Measurements from ENCODE around the gene ZBTB37.

Gene ZBTB37

DNA sequence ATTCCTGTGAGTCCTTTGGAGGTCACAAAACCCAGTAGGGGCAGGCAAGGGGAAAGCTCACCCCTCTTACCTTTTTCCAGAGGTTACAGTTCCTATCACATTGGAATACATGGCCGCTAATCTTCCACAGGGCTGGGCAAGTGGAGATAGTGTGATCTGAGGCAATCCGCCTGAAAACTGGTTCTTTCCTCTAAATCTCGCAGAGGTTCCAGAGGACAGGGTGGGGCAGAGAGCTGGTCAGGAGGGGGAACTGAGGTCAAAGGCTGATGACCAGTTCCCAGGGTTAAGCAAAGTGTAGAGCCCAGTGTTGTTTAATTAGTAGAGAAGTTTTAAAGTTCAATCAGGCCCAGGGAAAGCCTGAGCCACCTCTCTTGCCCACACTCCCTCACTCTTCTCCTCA, 49.0 kb downstream of the ZBTB37 start, which contains the start of gene SERPINC1:
Gene SERPINC1 (minus strand): TSS at position 179 of the 400 bp plus-strand sequence. CDS start 68 bp downstream, at position 111.
- TF ChIP-seq FOXM1 (IDR thresholded peaks at IDR 0.05; ENCODE audit: borderline replicate concordance, low read depth), result no peak

- TF ChIP-seq NFIC (IDR thresholded peaks at IDR 0.05) (no peak), ZBTB7A (IDR thresholded peaks at IDR 0.05; ENCODE audit: low read depth) (no peak), FOXM1 (IDR thresholded peaks at IDR 0.05; ENCODE audit: borderline replicate concordance, low read depth) (no peak), CREB1 (IDR thresholded peaks at IDR 0.05; ENCODE audit: low read depth) (no peak), TAF1 (IDR thresholded peaks at IDR 0.05; ENCODE audit: low read depth) (no peak), RAD21 (IDR thresholded peaks at IDR 0.05; ENCODE audit: low read depth) (no peak), YY1 (IDR thresholded peaks at IDR 0.05; ENCODE audit: low read depth) (no peak), USF1 (IDR thresholded peaks at IDR 0.05) (no peak), TCF12 (IDR thresholded peaks at IDR 0.05; ENCODE audit: low read depth) (no peak), REST (IDR thresholded peaks at IDR 0.05; ENCODE audit: low read depth) (no peak), CEBPB (IDR thresholded peaks at IDR 0.05) (no peak), MAX (IDR thresholded peaks at IDR 0.05) (no peak), EGR1 (IDR thresholded peaks at IDR 0.05) (no peak), TEAD4 (IDR thresholded peaks at IDR 0.05) (no peak), EP300 (IDR thresholded peaks at IDR 0.05; ENCODE audit: borderline replicate concordance) (no peak)
Observed at GRCh38 chr1:173917635-173918493, 49.7 kb downstream of the ZBTB37 start.

GRCh38 chr1:173920861-173921260, 52.7 kb downstream of the ZBTB37 start:
- no peak for TF ChIP-seq TCF12 (IDR thresholded peaks at IDR 0.05; ENCODE audit: low read depth)
- no peak for TF ChIP-seq ZBTB7A (IDR thresholded peaks at IDR 0.05; ENCODE audit: low read depth)
- no peak for TF ChIP-seq REST (IDR thresholded peaks at IDR 0.05; ENCODE audit: low read depth)
- TF ChIP-seq TEAD4 (IDR thresholded peaks at IDR 0.05), result no peak
- TF ChIP-seq EP300 (IDR thresholded peaks at IDR 0.05; ENCODE audit: borderline replicate concordance), result no peak
- no peak for TF ChIP-seq TAF1 (IDR thresholded peaks at IDR 0.05; ENCODE audit: low read depth)
- TF ChIP-seq RAD21 (IDR thresholded peaks at IDR 0.05; ENCODE audit: low read depth), result no peak
- no peak for TF ChIP-seq CREB1 (IDR thresholded peaks at IDR 0.05; ENCODE audit: low read depth)
- TF ChIP-seq FOXM1 (IDR thresholded peaks at IDR 0.05; ENCODE audit: borderline replicate concordance, low read depth), result no peak
- no peak for TF ChIP-seq YY1 (IDR thresholded peaks at IDR 0.05; ENCODE audit: low read depth)
- no peak for TF ChIP-seq CEBPB (IDR thresholded peaks at IDR 0.05)
- no peak for TF ChIP-seq USF1 (IDR thresholded peaks at IDR 0.05)
- TF ChIP-seq EGR1 (IDR thresholded peaks at IDR 0.05), result no peak
- TF ChIP-seq NFIC (IDR thresholded peaks at IDR 0.05), result no peak
- TF ChIP-seq MAX (IDR thresholded peaks at IDR 0.05), result no peak

DNA sequence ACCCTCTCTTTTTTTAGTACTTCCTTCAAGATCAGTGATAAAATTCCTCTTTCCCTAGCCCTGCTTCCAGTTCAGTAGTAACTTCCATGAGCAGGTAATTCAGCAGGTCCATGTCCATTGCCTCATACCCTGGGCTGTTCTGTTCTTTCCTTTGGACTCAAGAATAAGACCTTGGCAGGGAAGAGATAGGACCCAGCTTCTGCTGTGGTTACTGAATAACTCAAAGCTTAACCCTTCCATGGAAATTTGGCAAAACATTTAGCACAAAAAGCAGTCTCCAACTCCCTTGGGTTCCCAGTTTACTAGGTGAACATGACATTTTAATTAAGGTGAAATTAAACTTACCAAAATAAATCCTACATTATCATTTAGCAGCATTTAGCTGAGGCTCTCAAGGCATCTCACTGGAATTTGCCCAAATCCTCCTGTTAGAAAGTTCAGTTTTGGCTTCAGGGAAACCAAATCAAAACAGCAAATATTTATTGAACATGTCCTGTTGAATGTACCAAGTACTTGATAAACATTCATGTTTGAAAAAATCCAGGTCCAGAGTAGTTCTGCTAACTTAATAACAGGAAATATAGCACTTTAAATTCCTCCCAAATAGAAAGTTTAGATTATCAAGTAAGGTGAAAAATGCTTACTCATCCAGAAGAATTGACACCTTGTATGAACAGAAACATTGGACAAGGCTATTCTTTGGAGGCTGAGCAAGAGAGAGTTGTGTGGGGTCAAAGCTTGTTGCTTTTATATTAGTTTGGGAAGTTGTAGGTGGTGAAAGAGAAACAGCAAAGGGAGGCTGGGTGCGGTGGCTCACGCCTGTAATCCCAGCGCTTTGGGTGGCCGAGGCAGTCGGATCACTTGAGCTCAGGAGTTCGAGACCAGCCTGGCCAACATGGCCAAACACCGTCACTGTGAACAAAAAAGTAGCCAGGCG, 57.4 kb downstream of the ZBTB37 start:
- no peak for TF ChIP-seq TAF1 (IDR thresholded peaks at IDR 0.05; ENCODE audit: low read depth)
- no peak for TF ChIP-seq FOXM1 (IDR thresholded peaks at IDR 0.05; ENCODE audit: borderline replicate concordance, low read depth)
- TF ChIP-seq REST (IDR thresholded peaks at IDR 0.05; ENCODE audit: low read depth), result no peak
- no peak for TF ChIP-seq EGR1 (IDR thresholded peaks at IDR 0.05)
- TF ChIP-seq TCF12 (IDR thresholded peaks at IDR 0.05; ENCODE audit: low read depth), result no peak
- TF ChIP-seq CEBPB (IDR thresholded peaks at IDR 0.05), result no peak
- no peak for TF ChIP-seq EP300 (IDR thresholded peaks at IDR 0.05; ENCODE audit: borderline replicate concordance)
- no peak for TF ChIP-seq RAD21 (IDR thresholded peaks at IDR 0.05; ENCODE audit: low read depth)
- no peak for TF ChIP-seq ZBTB7A (IDR thresholded peaks at IDR 0.05; ENCODE audit: low read depth)
- no peak for TF ChIP-seq MAX (IDR thresholded peaks at IDR 0.05)
